ENCODE results near the gene MTURN. TPM values are rescaled to one million over a fixed set of nuclear protein-coding genes. Genes with fewer than 3 reads are reported as not detected.
"Not testable (repeated sequence)": the region's sequence is repeated elsewhere in the genome, so short reads cannot be mapped to it uniquely, and the experiment has no call there.

The MTURN gene
- total RNA-seq, 1 experiment from 2014 or later, result 5.9 TPM

GRCh38 chr7:30178748-30179436, 44.1 kb downstream of the MTURN start:
- DNase-seq (ENCODE audit: low spot score), result peak; percentile 45

- no peak for DNase-seq (ENCODE audit: low spot score)
Measured at GRCh38 chr7:30180718-30181117, 45.9 kb downstream of the MTURN start.

- no peak for DNase-seq (ENCODE audit: low spot score)
Measured at GRCh38 chr7:30181211-30181610, 46.4 kb downstream of the MTURN start.

- no peak for DNase-seq (ENCODE audit: low spot score)
Measured at GRCh38 chr7:30181736-30182522, 47.1 kb downstream of the MTURN start.

GRCh38 chr7:30182814-30183213, 48.0 kb downstream of the MTURN start:
- DNase-seq (ENCODE audit: low spot score), result no peak

- no peak for DNase-seq (ENCODE audit: low spot score)
Measured at GRCh38 chr7:30183749-30184369, 49.1 kb downstream of the MTURN start.

- no peak for DNase-seq (ENCODE audit: low spot score)
Measured at GRCh38 chr7:30184791-30185487, 50.2 kb downstream of the MTURN start.

GRCh38 chr7:30185496-30185895, 50.7 kb downstream of the MTURN start:
- no peak for DNase-seq (ENCODE audit: low spot score)

- DNase-seq (ENCODE audit: low spot score), result no peak
Measured at GRCh38 chr7:30186725-30187124, 51.9 kb downstream of the MTURN start.

- DNase-seq (ENCODE audit: low spot score), result no peak
Measured at GRCh38 chr7:30187513-30187912, 52.7 kb downstream of the MTURN start.

GRCh38 chr7:30188381-30188780, 53.6 kb downstream of the MTURN start:
- DNase-seq (ENCODE audit: low spot score), result not testable (repeated sequence)

- no peak for DNase-seq (ENCODE audit: low spot score)
Measured at GRCh38 chr7:30188811-30189210, 54.0 kb downstream of the MTURN start.

- no peak for DNase-seq (ENCODE audit: low spot score)
Measured at GRCh38 chr7:30191809-30192208, 57.0 kb downstream of the MTURN start.

- no peak for DNase-seq (ENCODE audit: low spot score)
Measured at GRCh38 chr7:30193336-30193943, 58.7 kb downstream of the MTURN start.

GRCh38 chr7:30196408-30196807, 61.6 kb downstream of the MTURN start:
- DNase-seq (ENCODE audit: low spot score), result no peak

GRCh38 chr7:30197438-30197837, 62.7 kb downstream of the MTURN start:
- DNase-seq (ENCODE audit: low spot score), result no peak

- no peak for DNase-seq (ENCODE audit: low spot score)
Measured at GRCh38 chr7:30199271-30199670, 64.5 kb downstream of the MTURN start.

- no peak for DNase-seq (ENCODE audit: low spot score)
Measured at GRCh38 chr7:30200591-30200990, 65.8 kb downstream of the MTURN start.

- no peak for DNase-seq (ENCODE audit: low spot score)
Measured at GRCh38 chr7:30201161-30201666, 66.4 kb downstream of the MTURN start.

- DNase-seq (ENCODE audit: low spot score), result no peak
Measured at GRCh38 chr7:30201921-30202320, 67.1 kb downstream of the MTURN start.

- no peak for DNase-seq (ENCODE audit: low spot score)
Measured at GRCh38 chr7:30202671-30203070, 67.9 kb downstream of the MTURN start.

- peak; percentile 90 for DNase-seq (ENCODE audit: low spot score)
Measured at GRCh38 chr7:30206491-30206890, 71.7 kb downstream of the MTURN start.
